ENCODE results near the gene BCAS3. TPM values are rescaled to one million over a fixed set of nuclear protein-coding genes. Genes with fewer than 3 reads are reported as not detected.
"Not testable (repeated sequence)": the region's sequence is repeated elsewhere in the genome, so short reads cannot be mapped to it uniquely, and the experiment has no call there.

Gene BCAS3
- total RNA-seq, 1 donor from 2014 or later, result 14.5 TPM

DNA sequence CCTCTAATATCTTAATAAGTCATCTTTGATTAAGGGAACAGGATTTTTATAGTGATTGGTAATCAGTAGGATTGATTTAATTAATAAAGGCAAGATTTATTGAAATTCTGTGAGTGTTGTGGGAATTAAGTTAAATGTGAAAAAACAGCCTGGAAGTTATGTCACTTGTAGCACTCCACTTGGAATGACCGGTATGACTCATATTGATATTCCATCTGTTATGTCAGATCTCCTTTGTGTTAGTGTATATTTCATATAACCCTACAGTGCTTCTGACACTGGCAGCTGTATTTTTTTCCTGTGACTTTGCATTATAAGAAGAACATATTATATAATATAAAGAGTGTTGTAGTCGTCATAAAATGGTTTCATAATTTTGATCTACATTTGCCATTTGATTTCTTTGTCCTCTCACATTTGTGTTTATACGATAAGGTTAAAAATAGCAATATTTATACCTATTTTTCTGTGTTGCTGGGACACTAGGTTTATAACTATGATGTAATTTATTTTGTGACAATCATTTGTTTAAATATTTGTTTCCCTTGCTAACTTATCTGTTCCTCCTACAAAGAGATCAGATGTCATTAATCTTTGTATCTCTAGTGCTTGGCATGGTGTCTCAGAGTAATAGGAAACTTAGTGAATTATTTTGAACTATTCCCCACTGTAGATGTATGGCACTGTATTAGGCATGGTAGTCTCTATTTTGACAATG is 249.0 kb downstream of the BCAS3 start:
- Histone ChIP-seq H3K4me1 (ENCODE audit: insufficient read depth, low read length) (no peaks in the 10 kb centered on the region), H3K9ac (ENCODE audit: low read length) (no peak overlapping the region), H3K27me3 (ENCODE audit: insufficient read depth, low read length) (no peaks in the 10 kb centered on the region), H3K27ac (ENCODE audit: low read depth, low read length) (no peak overlapping the region), H2AFZ (ENCODE audit: low read depth, low read length) (no peak overlapping the region), H3K36me3 (ENCODE audit: insufficient read depth, low read length) (no peaks in the 10 kb centered on the region), H3K4me2 (ENCODE audit: low read length) (no peak overlapping the region), H3K4me3 (ENCODE audit: insufficient read depth, low read depth, low read length) (no peak overlapping the region), H4K20me1 (ENCODE audit: insufficient read depth, low read length) (no peaks in the 10 kb centered on the region), H3K9me3 (ENCODE audit: insufficient read depth, low read depth, low read length) (no peaks in the 10 kb centered on the region), H3K79me2 (ENCODE audit: insufficient read depth, low read length) (no peaks in the 10 kb centered on the region)
- Mint-ChIP-seq H3K27me3 (ENCODE audit: low read depth, unreplicated experiment) (no peaks in the 10 kb centered on the region), H3K4me1 (ENCODE audit: low read depth, unreplicated experiment) (peaks cover 2% of the 10 kb centered on the region), H3K9me3 (ENCODE audit: unreplicated experiment) (no peaks in the 10 kb centered on the region), H3K4me3 (ENCODE audit: unreplicated experiment) (no peak overlapping the region), H3K27ac (ENCODE audit: unreplicated experiment) (no peak overlapping the region), H3K36me3 (ENCODE audit: low read depth, unreplicated experiment) (no peaks in the 10 kb centered on the region)
- DNase-seq (ENCODE audit: low read depth) (no peak), FAIRE-seq (no peak)
- TF ChIP-seq EZH2 (IDR thresholded peaks at IDR 0.05; ENCODE audit: insufficient read depth, low read length), result no peak
- TF ChIP-seq, protein P1, sequence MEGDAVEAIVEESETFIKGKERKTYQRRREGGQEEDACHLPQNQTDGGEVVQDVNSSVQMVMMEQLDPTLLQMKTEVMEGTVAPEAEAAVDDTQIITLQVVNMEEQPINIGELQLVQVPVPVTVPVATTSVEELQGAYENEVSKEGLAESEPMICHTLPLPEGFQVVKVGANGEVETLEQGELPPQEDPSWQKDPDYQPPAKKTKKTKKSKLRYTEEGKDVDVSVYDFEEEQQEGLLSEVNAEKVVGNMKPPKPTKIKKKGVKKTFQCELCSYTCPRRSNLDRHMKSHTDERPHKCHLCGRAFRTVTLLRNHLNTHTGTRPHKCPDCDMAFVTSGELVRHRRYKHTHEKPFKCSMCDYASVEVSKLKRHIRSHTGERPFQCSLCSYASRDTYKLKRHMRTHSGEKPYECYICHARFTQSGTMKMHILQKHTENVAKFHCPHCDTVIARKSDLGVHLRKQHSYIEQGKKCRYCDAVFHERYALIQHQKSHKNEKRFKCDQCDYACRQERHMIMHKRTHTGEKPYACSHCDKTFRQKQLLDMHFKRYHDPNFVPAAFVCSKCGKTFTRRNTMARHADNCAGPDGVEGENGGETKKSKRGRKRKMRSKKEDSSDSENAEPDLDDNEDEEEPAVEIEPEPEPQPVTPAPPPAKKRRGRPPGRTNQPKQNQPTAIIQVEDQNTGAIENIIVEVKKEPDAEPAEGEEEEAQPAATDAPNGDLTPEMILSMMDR (IDR thresholded peaks at IDR 0.05; ENCODE audit: insufficient read depth, low read depth, low read length), result no peak

DNA sequence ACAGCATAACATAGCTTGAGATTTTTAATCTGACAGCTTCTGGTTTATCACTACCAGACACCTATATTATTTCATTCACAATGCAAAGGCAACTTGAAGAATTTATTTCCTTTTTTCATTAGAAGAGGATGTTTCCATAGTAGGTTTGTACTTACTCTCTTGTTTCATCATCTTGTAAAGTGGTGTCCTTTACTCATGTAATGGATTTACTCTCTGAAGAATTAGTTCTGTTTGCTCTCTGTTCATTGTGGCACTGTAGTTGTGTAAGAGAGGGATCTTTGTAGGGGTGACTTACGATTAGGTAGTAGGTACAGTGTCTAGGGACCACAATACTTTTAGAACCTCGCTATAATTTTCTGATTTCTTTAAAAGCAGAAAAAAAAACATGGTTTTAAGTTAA is 256.1 kb downstream of the BCAS3 start:
- no peaks in the 10 kb centered on the region for H3K9me3 Mint-ChIP-seq (ENCODE audit: unreplicated experiment)
- DNase-seq (ENCODE audit: low read depth) (no peak), FAIRE-seq (no peak)
- H3K27ac ChIP-seq (ENCODE audit: low read depth, low read length), result no peak overlapping the region
- no peak overlapping the region for H3K9ac ChIP-seq (ENCODE audit: low read length)
- H3K27me3 Mint-ChIP-seq (ENCODE audit: low read depth, unreplicated experiment), result no peaks in the 10 kb centered on the region
- no peaks in the 10 kb centered on the region for H3K36me3 ChIP-seq (ENCODE audit: insufficient read depth, low read length)
- no peaks in the 10 kb centered on the region for H3K9me3 ChIP-seq (ENCODE audit: insufficient read depth, low read depth, low read length)
- H3K4me3 ChIP-seq (ENCODE audit: insufficient read depth, low read depth, low read length), result no peak overlapping the region
- H3K79me2 ChIP-seq (ENCODE audit: insufficient read depth, low read length), result no peaks in the 10 kb centered on the region
- no peak overlapping the region for H2AFZ ChIP-seq (ENCODE audit: low read depth, low read length)
- no peaks in the 10 kb centered on the region for H3K4me1 Mint-ChIP-seq (ENCODE audit: low read depth, unreplicated experiment)
- no peaks in the 10 kb centered on the region for H3K4me1 ChIP-seq (ENCODE audit: insufficient read depth, low read length)
- H3K4me3 Mint-ChIP-seq (ENCODE audit: unreplicated experiment), result no peak overlapping the region
- H3K4me2 ChIP-seq (ENCODE audit: low read length), result no peak overlapping the region
- TF ChIP-seq, protein P1 (IDR thresholded peaks at IDR 0.05; ENCODE audit: insufficient read depth, low read depth, low read length), result no peak
- no peak for TF ChIP-seq EZH2 (IDR thresholded peaks at IDR 0.05; ENCODE audit: insufficient read depth, low read length)
- no peak overlapping the region for H3K27ac Mint-ChIP-seq (ENCODE audit: unreplicated experiment)
- no peaks in the 10 kb centered on the region for H4K20me1 ChIP-seq (ENCODE audit: insufficient read depth, low read length)
- no peaks in the 10 kb centered on the region for H3K27me3 ChIP-seq (ENCODE audit: insufficient read depth, low read length)
- H3K36me3 Mint-ChIP-seq (ENCODE audit: low read depth, unreplicated experiment), result no peaks in the 10 kb centered on the region

- no peaks in the 10 kb centered on the region for H3K4me1 Mint-ChIP-seq (ENCODE audit: low read depth, unreplicated experiment)
- no peak overlapping the region for H3K9ac ChIP-seq (ENCODE audit: low read length)
- H3K4me3 Mint-ChIP-seq (ENCODE audit: unreplicated experiment), result no peak overlapping the region
- H3K9me3 Mint-ChIP-seq (ENCODE audit: unreplicated experiment), result no peaks in the 10 kb centered on the region
- no peaks in the 10 kb centered on the region for H3K79me2 ChIP-seq (ENCODE audit: insufficient read depth, low read length)
- H3K4me2 ChIP-seq (ENCODE audit: low read length), result no peak overlapping the region
- H3K27ac Mint-ChIP-seq (ENCODE audit: unreplicated experiment), result no peak overlapping the region
- DNase-seq (ENCODE audit: low read depth), result no peak
- no peak overlapping the region for H3K4me3 ChIP-seq (ENCODE audit: insufficient read depth, low read depth, low read length)
- no peaks in the 10 kb centered on the region for H3K9me3 ChIP-seq (ENCODE audit: insufficient read depth, low read depth, low read length)
- no peak for FAIRE-seq
- no peaks in the 10 kb centered on the region for H3K36me3 Mint-ChIP-seq (ENCODE audit: low read depth, unreplicated experiment)
- H2AFZ ChIP-seq (ENCODE audit: low read depth, low read length), result peak overlapping the region; percentile 34
- no peaks in the 10 kb centered on the region for H3K4me1 ChIP-seq (ENCODE audit: insufficient read depth, low read length)
- no peaks in the 10 kb centered on the region for H3K36me3 ChIP-seq (ENCODE audit: insufficient read depth, low read length)
- H4K20me1 ChIP-seq (ENCODE audit: insufficient read depth, low read length), result no peaks in the 10 kb centered on the region
- H3K27ac ChIP-seq (ENCODE audit: low read depth, low read length), result no peak overlapping the region
- no peak for TF ChIP-seq EZH2 (IDR thresholded peaks at IDR 0.05; ENCODE audit: insufficient read depth, low read length)
- TF ChIP-seq, protein P1 (IDR thresholded peaks at IDR 0.05; ENCODE audit: insufficient read depth, low read depth, low read length), result no peak
- no peaks in the 10 kb centered on the region for H3K27me3 Mint-ChIP-seq (ENCODE audit: low read depth, unreplicated experiment)
- H3K27me3 ChIP-seq (ENCODE audit: insufficient read depth, low read length), result no peaks in the 10 kb centered on the region
Measured at GRCh38 chr17:60934723-60935122, 257.1 kb downstream of the BCAS3 start.

GRCh38 chr17:60935991-60936390 is 258.3 kb downstream of the BCAS3 start:
- not testable (repeated sequence) for FAIRE-seq; H3K4me2 ChIP-seq (ENCODE audit: low read length); H3K27ac ChIP-seq (ENCODE audit: low read depth, low read length)

More at GRCh38 chr17:60935991-60936390, 258.3 kb downstream of the BCAS3 start:
- H3K9me3 ChIP-seq (ENCODE audit: insufficient read depth, low read depth, low read length); H3K36me3 Mint-ChIP-seq (ENCODE audit: low read depth, unreplicated experiment); H4K20me1 ChIP-seq (ENCODE audit: insufficient read depth, low read length); H3K4me3 Mint-ChIP-seq (ENCODE audit: unreplicated experiment); H3K27me3 ChIP-seq (ENCODE audit: insufficient read depth, low read length); H3K9me3 Mint-ChIP-seq (ENCODE audit: unreplicated experiment); H3K27me3 Mint-ChIP-seq (ENCODE audit: low read depth, unreplicated experiment); H2AFZ ChIP-seq (ENCODE audit: low read depth, low read length); DNase-seq (ENCODE audit: low read depth); H3K79me2 ChIP-seq (ENCODE audit: insufficient read depth, low read length); H3K27ac Mint-ChIP-seq (ENCODE audit: unreplicated experiment); H3K4me1 ChIP-seq (ENCODE audit: insufficient read depth, low read length); H3K36me3 ChIP-seq (ENCODE audit: insufficient read depth, low read length); H3K9ac ChIP-seq (ENCODE audit: low read length); H3K4me1 Mint-ChIP-seq (ENCODE audit: low read depth, unreplicated experiment); H3K4me3 ChIP-seq (ENCODE audit: insufficient read depth, low read depth, low read length): not testable (repeated sequence)
